Measurements from ENCODE around the gene ITGA2. TPM values are rescaled to one million over a fixed set of nuclear protein-coding genes. Genes with fewer than 3 reads are reported as not detected.

Gene ITGA2
- polyA plus RNA-seq, 1 donor from 2014 or later: 0.20 TPM

- H3K9ac ChIP-seq (ENCODE audit: low read length): peak overlapping the region; percentile 24
- no peaks in the 10 kb centered on the region for H4K20me1 ChIP-seq (ENCODE audit: insufficient read depth)
- no peaks in the 10 kb centered on the region for H3F3A ChIP-seq (ENCODE audit: insufficient read depth, low read length, poor library complexity, severe bottlenecking)
- H3K36me3 ChIP-seq (ENCODE audit: insufficient read depth, low read length): no peaks in the 10 kb centered on the region
- H3K4me3 ChIP-seq (ENCODE audit: low read length): peak overlapping the region; percentile 36
- H2AFZ ChIP-seq (ENCODE audit: low read depth, low read length): peak overlapping the region; percentile 17
- H3K4me2 ChIP-seq (ENCODE audit: low read length): peak overlapping the region; percentile 67
- H3K79me2 ChIP-seq (replicated peaks; ENCODE audit: insufficient read depth, low read length): no peaks in the 10 kb centered on the region
- H3K27me3 ChIP-seq (ENCODE audit: insufficient read depth, low read depth, low read length): no peaks in the 10 kb centered on the region
- H3K9me2 ChIP-seq (ENCODE audit: insufficient read depth, low read length): no peaks in the 10 kb centered on the region
- TF ChIP-seq, protein P1, sequence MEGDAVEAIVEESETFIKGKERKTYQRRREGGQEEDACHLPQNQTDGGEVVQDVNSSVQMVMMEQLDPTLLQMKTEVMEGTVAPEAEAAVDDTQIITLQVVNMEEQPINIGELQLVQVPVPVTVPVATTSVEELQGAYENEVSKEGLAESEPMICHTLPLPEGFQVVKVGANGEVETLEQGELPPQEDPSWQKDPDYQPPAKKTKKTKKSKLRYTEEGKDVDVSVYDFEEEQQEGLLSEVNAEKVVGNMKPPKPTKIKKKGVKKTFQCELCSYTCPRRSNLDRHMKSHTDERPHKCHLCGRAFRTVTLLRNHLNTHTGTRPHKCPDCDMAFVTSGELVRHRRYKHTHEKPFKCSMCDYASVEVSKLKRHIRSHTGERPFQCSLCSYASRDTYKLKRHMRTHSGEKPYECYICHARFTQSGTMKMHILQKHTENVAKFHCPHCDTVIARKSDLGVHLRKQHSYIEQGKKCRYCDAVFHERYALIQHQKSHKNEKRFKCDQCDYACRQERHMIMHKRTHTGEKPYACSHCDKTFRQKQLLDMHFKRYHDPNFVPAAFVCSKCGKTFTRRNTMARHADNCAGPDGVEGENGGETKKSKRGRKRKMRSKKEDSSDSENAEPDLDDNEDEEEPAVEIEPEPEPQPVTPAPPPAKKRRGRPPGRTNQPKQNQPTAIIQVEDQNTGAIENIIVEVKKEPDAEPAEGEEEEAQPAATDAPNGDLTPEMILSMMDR (IDR thresholded peaks at IDR 0.05; ENCODE audit: poor library complexity, severe bottlenecking): no peak
- TF ChIP-seq MXI1 (conservative IDR thresholded peaks at IDR 0.05; ENCODE audit: poor library complexity, severe bottlenecking): no peak
- TF ChIP-seq REST (IDR thresholded peaks at IDR 0.05; ENCODE audit: borderline replicate concordance): peak; percentile 55
- TF ChIP-seq RAD21 (conservative IDR thresholded peaks at IDR 0.05): no peak
- no peak for TF ChIP-seq TAF1 (IDR thresholded peaks at IDR 0.05; ENCODE audit: low read depth)
- peak; percentile 69 for TF ChIP-seq EP300 (conservative IDR thresholded peaks at IDR 0.05; ENCODE audit: poor library complexity, severe bottlenecking)
- no peak for TF ChIP-seq SMC3 (conservative IDR thresholded peaks at IDR 0.05; ENCODE audit: poor library complexity)
- no peak for TF ChIP-seq EZH2 (IDR thresholded peaks at IDR 0.05; ENCODE audit: borderline replicate concordance, insufficient read depth, low read length, poor library complexity, severe bottlenecking)
- peak; percentile 34 for TF ChIP-seq POLR2AphosphoS5 (IDR thresholded peaks at IDR 0.05)
- H3K9me3 ChIP-seq (ENCODE audit: low read length): no peaks in the 10 kb centered on the region
- H3K27ac ChIP-seq (ENCODE audit: low read length): peak overlapping the region; percentile 65
Measured at GRCh38 chr5:52997424-52997823, 8.3 kb downstream of the ITGA2 start.

DNA sequence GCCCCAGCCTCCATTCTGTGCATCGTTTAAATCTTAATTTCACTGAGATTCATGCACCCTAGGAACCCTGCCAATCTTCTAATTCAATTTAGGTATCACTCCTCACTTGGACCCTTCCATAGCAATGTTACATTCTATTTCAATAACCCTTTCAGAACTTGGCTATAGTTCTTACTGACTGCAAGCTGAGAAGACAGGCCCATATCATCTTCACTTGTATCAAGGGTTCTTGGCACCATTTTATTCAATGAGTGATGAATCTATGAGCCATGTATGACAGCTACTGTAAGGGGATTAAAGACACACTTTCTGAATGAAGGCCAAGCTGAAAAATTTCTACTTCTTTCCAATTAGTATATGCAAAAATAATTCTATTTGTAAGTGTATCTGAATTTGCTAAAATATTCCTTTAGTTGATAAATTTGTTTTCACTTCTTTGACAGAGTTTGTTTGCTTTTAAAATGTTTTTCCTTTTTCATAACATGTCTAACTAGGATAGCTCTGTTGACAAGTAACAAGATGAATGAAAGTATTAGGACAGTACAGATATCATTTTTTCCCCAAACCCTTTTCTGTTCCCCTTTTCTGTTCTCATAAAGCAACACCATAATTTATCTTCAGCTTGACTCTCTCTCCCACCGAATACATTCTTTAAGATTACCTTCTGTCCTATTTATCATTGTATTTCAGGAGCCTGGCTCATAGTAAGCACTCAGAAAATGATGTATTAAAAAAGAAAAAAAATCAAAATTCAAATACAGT, 9.6 kb downstream of the ITGA2 start:
- H3K27me3 ChIP-seq (ENCODE audit: insufficient read depth, low read depth, low read length): no peaks in the 10 kb centered on the region
- H3K9me3 ChIP-seq (ENCODE audit: low read length): no peaks in the 10 kb centered on the region
- no peaks in the 10 kb centered on the region for H3K79me2 ChIP-seq (replicated peaks; ENCODE audit: insufficient read depth, low read length)
- no peak overlapping the region for H3K4me2 ChIP-seq (ENCODE audit: low read length)
- H2AFZ ChIP-seq (ENCODE audit: low read depth, low read length): no peak overlapping the region
- no peaks in the 10 kb centered on the region for H4K20me1 ChIP-seq (ENCODE audit: insufficient read depth)
- TF ChIP-seq SMC3 (conservative IDR thresholded peaks at IDR 0.05; ENCODE audit: poor library complexity): no peak
- TF ChIP-seq RAD21 (conservative IDR thresholded peaks at IDR 0.05): no peak
- TF ChIP-seq EZH2 (IDR thresholded peaks at IDR 0.05; ENCODE audit: borderline replicate concordance, insufficient read depth, low read length, poor library complexity, severe bottlenecking): no peak
- TF ChIP-seq POLR2AphosphoS5 (IDR thresholded peaks at IDR 0.05): no peak
- no peak for TF ChIP-seq TAF1 (IDR thresholded peaks at IDR 0.05; ENCODE audit: low read depth)
- no peak for TF ChIP-seq MXI1 (conservative IDR thresholded peaks at IDR 0.05; ENCODE audit: poor library complexity, severe bottlenecking)
- TF ChIP-seq, protein P1 (IDR thresholded peaks at IDR 0.05; ENCODE audit: poor library complexity, severe bottlenecking): no peak
- TF ChIP-seq EP300 (conservative IDR thresholded peaks at IDR 0.05; ENCODE audit: poor library complexity, severe bottlenecking): no peak
- TF ChIP-seq REST (IDR thresholded peaks at IDR 0.05; ENCODE audit: borderline replicate concordance): no peak
- H3K9ac ChIP-seq (ENCODE audit: low read length): no peak overlapping the region
- H3K27ac ChIP-seq (ENCODE audit: low read length): no peak overlapping the region
- no peak overlapping the region for H3K4me3 ChIP-seq (ENCODE audit: low read length)
- no peaks in the 10 kb centered on the region for H3K36me3 ChIP-seq (ENCODE audit: insufficient read depth, low read length)
- no peaks in the 10 kb centered on the region for H3F3A ChIP-seq (ENCODE audit: insufficient read depth, low read length, poor library complexity, severe bottlenecking)
- no peaks in the 10 kb centered on the region for H3K9me2 ChIP-seq (ENCODE audit: insufficient read depth, low read length)
